GM12864 (cell line): ENCODE measurements around the gene ASPSCR1.

Source experiments
- DNase-seq: peaks from one replicate; pipeline ENCODE4 v3.0.0-alpha.2; 2011; ENCODE audit warnings: low read depth
- H3K4me3 ChIP-seq: 2 replicates; pipeline ENCODE4 v1.5.1; 2011; ENCODE audit warnings: mild to moderate bottlenecking, low read depth, low read length, control low read depth
- CTCF ChIP-seq: IDR thresholded peaks from 2 replicates; pipeline ENCODE4 v1.5.1; 2011; ENCODE audit warnings: low read depth, mild to moderate bottlenecking, moderate library complexity, low read length, control low read depth, inconsistent platforms; ENCODE audit errors: missing control alignments

The ASPSCR1 gene

GRCh38 chr17:82043507-82043906 is 66.1 kb downstream of the ASPSCR1 start:
- no peak for DNase-seq
- TF ChIP-seq CTCF: no peak
- no peak overlapping the region for H3K4me3 ChIP-seq

GRCh38 chr17:82045936-82046484 is 68.6 kb downstream of the ASPSCR1 start:
- no peak for TF ChIP-seq CTCF
- no peak for DNase-seq
- H3K4me3 ChIP-seq: no peak overlapping the region

GRCh38 chr17:82046903-82047302 is 69.5 kb downstream of the ASPSCR1 start:
- H3K4me3 ChIP-seq: no peak overlapping the region
- DNase-seq: no peak
- TF ChIP-seq CTCF: no peak

GRCh38 chr17:82047379-82047778 is 70.0 kb downstream of the ASPSCR1 start:
- no peak overlapping the region for H3K4me3 ChIP-seq
- no peak for TF ChIP-seq CTCF
- no peak for DNase-seq

GRCh38 chr17:82047914-82048570 is 70.6 kb downstream of the ASPSCR1 start:
- H3K4me3 ChIP-seq: no peak overlapping the region
- DNase-seq: no peak
- no peak for TF ChIP-seq CTCF

- no peak for DNase-seq
- TF ChIP-seq CTCF: no peak
- H3K4me3 ChIP-seq: no peak overlapping the region
Observed at GRCh38 chr17:82048571-82048971, 71.1 kb downstream of the ASPSCR1 start.

GRCh38 chr17:82049106-82049505 is 71.7 kb downstream of the ASPSCR1 start:
- DNase-seq: no peak
- no peak overlapping the region for H3K4me3 ChIP-seq
- no peak for TF ChIP-seq CTCF
